HCT116 (cell line): Measurements from ENCODE around the gene RAD21L1. TPM values are rescaled to one million over a fixed set of nuclear protein-coding genes. Genes with fewer than 3 reads are reported as not detected.

Experiments
- ATAC-seq: fragments of 200-7000 bp; cut with Tn5 transposase; 2 replicates; pipeline ENCODE4 v1.9.1; 2020; ENCODE audit warnings: mild to moderate bottlenecking, moderate library complexity
- BruUV-seq: library from RNA; stranded (reverse); fragments of 400-500 nt; replicated peaks from 2 replicates; lab custom pipeline; 2021; lab: Mats Ljungman, UMichigan
- CTCF ChIA-PET: fragments of 300-600 bp; sonication (Branson Sonifier 250); formaldehyde crosslinking; loops from one replicate; lab custom pipeline; 2021; ENCODE audit warnings: antibody characterized with exemption; lab: Charles Lee
- POLR2A ChIA-PET: fragments of 300-600, 350-600 bp; sonication (Branson Sonifier 250); formaldehyde crosslinking; loops from one replicate; lab custom pipeline; 2021; ENCODE audit warnings: antibody characterized with exemption; lab: Charles Lee
- RAD21 ChIA-PET, 2 experiments: fragments of 300-600 bp; sonication (Branson Sonifier 250); formaldehyde crosslinking; loops; one replicate each; lab custom pipeline; 2023; ENCODE audit warnings: low total read pairs in 2 of 2; ENCODE audit not compliant: uncharacterized antibody in 2 of 2, unreplicated experiment in 2 of 2, low non-redundant PET in 1 of 2; lab: Charles Lee
- DNase-seq: peaks from one replicate; pipeline ENCODE4 v3.0.0-alpha.2; 2010; ENCODE audit warnings: low read depth, low spot score
- H2AFZ ChIP-seq: fragments of 200-600 bp; shearing (Covaris generic), sonication (generic); 2 replicates; pipeline ENCODE4 v1.6.1; 2017; ENCODE audit warnings: low read depth, mixed run types, mixed read lengths, antibody characterized with exemption, low read length; ENCODE audit not compliant: poor library complexity, severe bottlenecking
- H3K27ac ChIP-seq: 2 replicates; pipeline ENCODE4 v1.5.1; 2012; ENCODE audit warnings: low read depth, low read length
- H3K27me3 ChIP-seq: fragments of 200-600 bp; sonication (generic); 2 replicates; pipeline ENCODE4 v1.6.1; 2016; ENCODE audit warnings: mixed run types, low read length, mixed read lengths; ENCODE audit not compliant: insufficient read depth
- H3K36me3 ChIP-seq, 2 experiments: fragments of 200-500 bp in 1 of 2; fragments of 200-600 bp in 1 of 2; sonication (Bioruptor generic) in 1 of 2; sonication (generic) in 1 of 2; 2 replicates each; pipeline versions ENCODE4 v1.5.1 to v1.6.1; 2014 to 2016; ENCODE audit warnings: low read length in 2 of 2, inconsistent platforms in 1 of 2, mixed read lengths in 1 of 2, mixed run types in 1 of 2; ENCODE audit not compliant: insufficient read depth in 2 of 2, control insufficient read depth in 1 of 2
- H3K4me1 ChIP-seq, 2 experiments: fragments of 200-600 bp in 1 of 2; sonication (generic) in 1 of 2; 2 replicates each; pipeline versions ENCODE4 v1.5.1 to v1.6.1; 2012 to 2017; ENCODE audit warnings: low read length in 2 of 2, inconsistent platforms in 1 of 2, mild to moderate bottlenecking in 1 of 2, mixed read lengths in 1 of 2, mixed run types in 1 of 2, moderate library complexity in 1 of 2; ENCODE audit not compliant: insufficient read depth in 2 of 2, control insufficient read depth in 1 of 2
- H3K4me2 ChIP-seq: fragments of 200-600 bp; sonication (generic); 2 replicates; pipeline ENCODE4 v1.6.1; 2017; ENCODE audit warnings: mixed run types, low read length, mixed read lengths
- H3K4me3 ChIP-seq, 2 experiments: fragments of 200-600 bp in 1 of 2; sonication (generic) in 1 of 2; replicated peaks in 1 of 2; 2 replicates each; pipeline ENCODE4 v1.5.1; 2011 to 2016; ENCODE audit warnings: low read length in 2 of 2, control low read depth in 1 of 2, low read depth in 1 of 2, mild to moderate bottlenecking in 1 of 2, mixed read lengths in 1 of 2, mixed run types in 1 of 2
- H3K79me2 ChIP-seq: fragments of 200-600 bp; sonication (generic); 2 replicates; pipeline ENCODE4 v1.6.1; 2017; ENCODE audit warnings: mild to moderate bottlenecking, mixed run types, low read length, moderate library complexity, mixed read lengths; ENCODE audit not compliant: insufficient read depth
- H3K9ac ChIP-seq: fragments of 200-600 bp; sonication (generic); 2 replicates; pipeline ENCODE4 v1.6.1; 2016; ENCODE audit warnings: low read length, mixed read lengths
- H3K9me2 ChIP-seq: fragments of 200-600 bp; sonication (generic), shearing (Covaris generic); 2 replicates; pipeline ENCODE4 v1.6.1; 2017; ENCODE audit warnings: mixed run types, mild to moderate bottlenecking, moderate library complexity; ENCODE audit not compliant: insufficient read depth
- H3K9me3 ChIP-seq, 2 experiments: fragments of 200-500 bp in 1 of 2; fragments of 200-600 bp in 1 of 2; sonication (Bioruptor generic) in 1 of 2; sonication (generic) in 1 of 2; 2 replicates each; pipeline ENCODE4 v1.6.1; 2014 to 2017; ENCODE audit warnings: low read length in 2 of 2, mixed read lengths in 2 of 2, inconsistent platforms in 1 of 2, low read depth in 1 of 2, mild to moderate bottlenecking in 1 of 2, mixed run types in 1 of 2, moderate library complexity in 1 of 2; ENCODE audit not compliant: control insufficient read depth in 1 of 2, insufficient read depth in 1 of 2
- H4K20me1 ChIP-seq: fragments of 200-600 bp; sonication (generic), shearing (Covaris generic); 2 replicates; pipeline ENCODE4 v1.6.1; 2017; ENCODE audit warnings: mixed run types, mild to moderate bottlenecking, moderate library complexity; ENCODE audit not compliant: insufficient read depth
- CBX3 ChIP-seq: IDR thresholded peaks from 2 replicates; pipeline ENCODE4 v1.6.1; 2012; ENCODE audit warnings: low read depth
- FOSL1 ChIP-seq: IDR thresholded peaks from 2 replicates; pipeline ENCODE4 v1.6.1; 2012; ENCODE audit warnings: low read depth
- POLR2AphosphoS5 ChIP-seq: IDR thresholded peaks from 2 replicates; pipeline ENCODE4 v1.6.1; 2011; ENCODE audit warnings: mild to moderate bottlenecking, low read depth, low read length, moderate library complexity
- RAD21 ChIP-seq: IDR thresholded peaks from 2 replicates; pipeline ENCODE4 v1.6.1; 2012; ENCODE audit warnings: low read depth, mild to moderate bottlenecking
- TCF7L2 ChIP-seq: IDR thresholded peaks from 2 replicates; pipeline ENCODE4 v1.7.0; 2011; ENCODE audit warnings: borderline replicate concordance, inconsistent platforms; ENCODE audit not compliant: insufficient read depth, insufficient read length; ENCODE audit errors: extremely low read depth
- ZNF274 ChIP-seq: fragments of 200-500 bp; sonication (Bioruptor generic); IDR thresholded peaks from 2 replicates; pipeline ENCODE4 v1.6.1; 2014; ENCODE audit warnings: mild to moderate bottlenecking, low read depth, low read length, inconsistent platforms
- intact Hi-C: fragments of 100-400 bp; cut with micrococcal nuclease; formaldehyde crosslinking; loops from 2 replicates; pipeline ENCODE4 v1.10.0; 2022
- total RNA-seq: library from RNA; stranded (reverse); gene quantifications from one replicate; pipeline ENCODE4 v1.2.1, GENCODE V29; 2021; ENCODE audit not compliant: unreplicated experiment
- TF ChIP-seq, protein P1 (sequence below), 3 experiments: fragments of 200-600 bp in 1 of 3; sonication (generic) in 1 of 3; IDR thresholded peaks in 2 of 3; conservative IDR thresholded peaks in 1 of 3; 2 replicates each; pipeline ENCODE4 v1.5.1; 2012 to 2017; ENCODE audit warnings: low read depth in 2 of 3, low read length in 2 of 3, antibody characterized with exemption in 1 of 3, borderline replicate concordance in 1 of 3, control low read depth in 1 of 3, mild to moderate bottlenecking in 1 of 3, mixed read lengths in 1 of 3, mixed run types in 1 of 3, moderate library complexity in 1 of 3; ENCODE audit not compliant: insufficient read depth in 1 of 3
- TF ChIP-seq, protein P2 (sequence below): IDR thresholded peaks from 2 replicates; pipeline ENCODE4 v1.6.1; 2012

The RAD21L1 gene
- total RNA-seq, 1 experiment from 2014 or later, result 0.17 TPM

DNA sequence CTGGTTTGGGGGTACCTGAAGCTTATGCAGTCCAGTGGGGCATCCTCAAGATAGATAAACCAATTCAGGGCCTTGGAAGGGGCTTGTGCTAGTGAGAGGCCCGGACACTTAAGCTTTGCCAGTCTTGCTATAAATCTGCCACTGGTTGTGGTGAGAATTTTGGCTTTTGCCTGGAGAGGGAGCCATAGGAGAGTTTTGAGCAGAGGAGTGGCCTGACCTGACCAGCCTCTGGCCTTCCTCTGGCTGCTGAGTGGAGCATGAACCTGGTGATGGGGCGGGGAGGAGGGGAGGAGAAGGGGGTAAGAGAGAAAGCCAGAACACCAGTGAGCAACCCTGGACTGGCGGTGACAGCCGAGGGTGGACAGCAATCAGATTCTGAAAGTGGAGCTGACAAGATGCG, 48.2 kb upstream of the RAD21L1 start:
- Histone ChIP-seq H3K4me1 (no peaks in the 10 kb centered on the region), H3K4me3 (no peak overlapping the region), H3K79me2 (no peaks in the 10 kb centered on the region), H3K9ac (no peak overlapping the region), H3K9me2 (no peaks in the 10 kb centered on the region), H3K36me3 (no peaks in the 10 kb centered on the region), H2AFZ (no peak overlapping the region), H3K4me2 (no peak overlapping the region), H3K27ac (no peak overlapping the region; the same call in 1 of the 2 replicates), H3K27me3 (no peaks in the 10 kb centered on the region), H4K20me1 (no peaks in the 10 kb centered on the region), H3K9me3 (no peaks in the 10 kb centered on the region)
- CTCF ChIA-PET, result interaction anchor here (0.7 kb wide), 1 partner anchor 35 kb away, joined by 3 read pairs; no protein-coding TSS in a partner anchor
- BruUV-seq, result no TSS peak
- RAD21 ChIA-PET, result no interaction called here
- intact Hi-C loops, result no loop called here
- TF ChIP-seq, protein P1, sequence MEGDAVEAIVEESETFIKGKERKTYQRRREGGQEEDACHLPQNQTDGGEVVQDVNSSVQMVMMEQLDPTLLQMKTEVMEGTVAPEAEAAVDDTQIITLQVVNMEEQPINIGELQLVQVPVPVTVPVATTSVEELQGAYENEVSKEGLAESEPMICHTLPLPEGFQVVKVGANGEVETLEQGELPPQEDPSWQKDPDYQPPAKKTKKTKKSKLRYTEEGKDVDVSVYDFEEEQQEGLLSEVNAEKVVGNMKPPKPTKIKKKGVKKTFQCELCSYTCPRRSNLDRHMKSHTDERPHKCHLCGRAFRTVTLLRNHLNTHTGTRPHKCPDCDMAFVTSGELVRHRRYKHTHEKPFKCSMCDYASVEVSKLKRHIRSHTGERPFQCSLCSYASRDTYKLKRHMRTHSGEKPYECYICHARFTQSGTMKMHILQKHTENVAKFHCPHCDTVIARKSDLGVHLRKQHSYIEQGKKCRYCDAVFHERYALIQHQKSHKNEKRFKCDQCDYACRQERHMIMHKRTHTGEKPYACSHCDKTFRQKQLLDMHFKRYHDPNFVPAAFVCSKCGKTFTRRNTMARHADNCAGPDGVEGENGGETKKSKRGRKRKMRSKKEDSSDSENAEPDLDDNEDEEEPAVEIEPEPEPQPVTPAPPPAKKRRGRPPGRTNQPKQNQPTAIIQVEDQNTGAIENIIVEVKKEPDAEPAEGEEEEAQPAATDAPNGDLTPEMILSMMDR (IDR thresholded peaks at IDR 0.05 in 2 of 3, conservative IDR thresholded peaks at IDR 0.05 in 1 of 3; ENCODE audit: borderline replicate concordance in 1 of 3, insufficient read depth in 1 of 3, low read depth in 2 of 3, low read length in 2 of 3), result peak; percentile 26 to 36 (median 33); a peak in 2 of 6 replicates
- no peak for TF ChIP-seq FOSL1
- TF ChIP-seq RAD21, result peak; percentile 51
- DNase-seq (peak; percentile 21), ATAC-seq (peak; percentile 85)
- POLR2A ChIA-PET, result no interaction called here

DNA sequence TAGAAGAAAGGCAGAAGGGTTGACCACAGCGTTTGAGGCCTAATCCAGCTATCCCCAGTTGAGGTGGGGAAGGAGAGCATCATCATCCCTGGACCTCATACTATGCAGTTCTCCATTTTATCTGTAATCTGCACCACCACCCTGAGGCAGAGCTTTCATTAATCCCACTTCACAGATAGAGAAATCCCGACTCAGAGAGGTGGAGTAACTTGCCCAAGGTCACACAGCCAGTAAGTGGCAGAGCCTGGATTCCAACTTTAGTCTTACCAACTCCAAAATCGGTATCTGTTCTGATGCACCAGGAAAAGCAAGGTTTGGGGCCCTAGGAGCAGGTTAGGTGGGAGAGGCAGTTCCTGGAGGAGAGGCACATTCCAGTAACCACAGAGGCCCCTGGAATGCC, 47.7 kb upstream of the RAD21L1 start:
- Histone ChIP-seq H3K4me2 (no peak overlapping the region), H3K9me3 (no peaks in the 10 kb centered on the region), H3K4me3 (no peak overlapping the region), H2AFZ (no peak overlapping the region), H3K36me3 (no peaks in the 10 kb centered on the region), H3K9ac (no peak overlapping the region), H3K9me2 (no peaks in the 10 kb centered on the region), H3K27me3 (no peaks in the 10 kb centered on the region), H3K4me1 (no peaks in the 10 kb centered on the region), H3K27ac (no peak overlapping the region)
- no TSS peak for BruUV-seq
- intact Hi-C loops, result no loop called here
- ATAC-seq (no peak), DNase-seq (no peak)
- CTCF ChIA-PET, result no interaction called here
- POLR2A ChIA-PET, result no interaction called here
- RAD21 ChIA-PET, result no interaction called here
- TF ChIP-seq CBX3 (no peak), TCF7L2 (no peak), POLR2AphosphoS5 (no peak), ZNF274 (no peak)
- TF ChIP-seq, protein P2, sequence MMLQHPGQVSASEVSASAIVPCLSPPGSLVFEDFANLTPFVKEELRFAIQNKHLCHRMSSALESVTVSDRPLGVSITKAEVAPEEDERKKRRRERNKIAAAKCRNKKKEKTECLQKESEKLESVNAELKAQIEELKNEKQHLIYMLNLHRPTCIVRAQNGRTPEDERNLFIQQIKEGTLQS, result no peak
- TF ChIP-seq, all 23 proteins: peak for 0
- Histone ChIP-seq H4K20me1 (no peaks in the 10 kb centered on the region), H3K79me2 (no peaks in the 10 kb centered on the region)
